MCF 10A (cell line): Measurements from ENCODE around the gene RAB11FIP2. TPM values are rescaled to one million over a fixed set of nuclear protein-coding genes. Genes with fewer than 3 reads are reported as not detected.

Source experiments
- BruUV-seq: library from RNA; stranded (reverse); fragments of 400-500 nt; replicated peaks from 2 replicates; lab custom pipeline; 2021; lab: Mats Ljungman, UMichigan
- CTCF ChIA-PET: fragments of 300-600 bp; sonication (Branson Sonifier 250); formaldehyde crosslinking; extraction: SDS; loops from one replicate; lab custom pipeline; 2021; ENCODE audit warnings: antibody characterized with exemption, inconsistent platforms; lab: Yijun Ruan, JAX
- POLR2A ChIA-PET: fragments of 300-600, 350-650 bp; sonication (Branson Sonifier 250); formaldehyde crosslinking; extraction: SDS; loops from one replicate; lab custom pipeline; 2020; ENCODE audit warnings: antibody characterized with exemption, inconsistent platforms; lab: Yijun Ruan, JAX
- DNase-seq: peaks from one replicate; pipeline ENCODE4 v3.0.0-alpha.2; 2018; ENCODE audit not compliant: unreplicated experiment
- H3K27ac Mint-ChIP-seq: one replicate; pipeline ENCODE4 v1.8.0; 2022; ENCODE audit warnings: mild to moderate bottlenecking, low read depth, mixed read lengths; ENCODE audit not compliant: unreplicated experiment
- H3K27me3 Mint-ChIP-seq: one replicate; pipeline ENCODE4 v1.8.0; 2022; ENCODE audit warnings: mixed read lengths; ENCODE audit not compliant: insufficient read depth, unreplicated experiment
- H3K36me3 Mint-ChIP-seq: one replicate; pipeline ENCODE4 v1.8.0; 2022; ENCODE audit warnings: mild to moderate bottlenecking, moderate library complexity, mixed read lengths; ENCODE audit not compliant: insufficient read depth, unreplicated experiment
- H3K4me1 Mint-ChIP-seq: one replicate; pipeline ENCODE4 v1.8.0; 2022; ENCODE audit warnings: mixed read lengths; ENCODE audit not compliant: insufficient read depth, unreplicated experiment
- H3K4me3 Mint-ChIP-seq: one replicate; pipeline ENCODE4 v1.8.0; 2022; ENCODE audit warnings: mild to moderate bottlenecking, moderate library complexity, mixed read lengths; ENCODE audit not compliant: unreplicated experiment
- H3K9me3 Mint-ChIP-seq: one replicate; pipeline ENCODE4 v1.8.0; 2022; ENCODE audit warnings: mixed read lengths; ENCODE audit not compliant: unreplicated experiment
- intact Hi-C: fragments of 100-400 bp; cut with micrococcal nuclease; formaldehyde crosslinking; loops from 2 replicates; pipeline ENCODE4 v1.14.1; 2022
- total RNA-seq: library from RNA; stranded (reverse); gene quantifications from 2 replicates; pipeline ENCODE4 v1.2.3, GENCODE V29; 2022
- TF ChIP-seq, protein P1 (sequence below): fragments of 200-600 bp; IDR thresholded peaks from one replicate; pipeline ENCODE4 v1.8.0; 2022; ENCODE audit warnings: antibody characterized with exemption, mild to moderate bottlenecking; ENCODE audit not compliant: unreplicated experiment

Gene RAB11FIP2
- total RNA-seq, 1 experiment from 2014 or later = 23.9 TPM

- intact Hi-C loops = no loop called here
- Mint-ChIP-seq H3K4me3 (no peak overlapping the region), H3K9me3 (no peaks in the 10 kb centered on the region), H3K27me3 (no peaks in the 10 kb centered on the region), H3K36me3 (no peaks in the 10 kb centered on the region), H3K27ac (peak overlapping the region; percentile 3), H3K4me1 (no peaks in the 10 kb centered on the region)
- ChIA-PET CTCF (interaction anchor here (0.6 kb wide), 1 partner anchor 1732 kb away, joined by 3 read pairs; no protein-coding TSS in a partner anchor), POLR2A (interaction anchor here (0.7 kb wide), 1 partner anchor 12 kb away, joined by 3 read pairs; no protein-coding TSS in a partner anchor)
- no peak for DNase-seq
- TF ChIP-seq, protein P1, sequence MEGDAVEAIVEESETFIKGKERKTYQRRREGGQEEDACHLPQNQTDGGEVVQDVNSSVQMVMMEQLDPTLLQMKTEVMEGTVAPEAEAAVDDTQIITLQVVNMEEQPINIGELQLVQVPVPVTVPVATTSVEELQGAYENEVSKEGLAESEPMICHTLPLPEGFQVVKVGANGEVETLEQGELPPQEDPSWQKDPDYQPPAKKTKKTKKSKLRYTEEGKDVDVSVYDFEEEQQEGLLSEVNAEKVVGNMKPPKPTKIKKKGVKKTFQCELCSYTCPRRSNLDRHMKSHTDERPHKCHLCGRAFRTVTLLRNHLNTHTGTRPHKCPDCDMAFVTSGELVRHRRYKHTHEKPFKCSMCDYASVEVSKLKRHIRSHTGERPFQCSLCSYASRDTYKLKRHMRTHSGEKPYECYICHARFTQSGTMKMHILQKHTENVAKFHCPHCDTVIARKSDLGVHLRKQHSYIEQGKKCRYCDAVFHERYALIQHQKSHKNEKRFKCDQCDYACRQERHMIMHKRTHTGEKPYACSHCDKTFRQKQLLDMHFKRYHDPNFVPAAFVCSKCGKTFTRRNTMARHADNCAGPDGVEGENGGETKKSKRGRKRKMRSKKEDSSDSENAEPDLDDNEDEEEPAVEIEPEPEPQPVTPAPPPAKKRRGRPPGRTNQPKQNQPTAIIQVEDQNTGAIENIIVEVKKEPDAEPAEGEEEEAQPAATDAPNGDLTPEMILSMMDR = no peak
- BruUV-seq = no TSS peak
These were observed 75.8 kb downstream of the RAB11FIP2 start for GRCh38 chr10:117970962-117971361.

- BruUV-seq = no TSS peak
- no peaks in the 10 kb centered on the region for H3K27me3 Mint-ChIP-seq
- TF ChIP-seq, protein P1 = no peak
- intact Hi-C loops = no loop called here
- no peak overlapping the region for H3K4me3 Mint-ChIP-seq
- no peak for DNase-seq
- no peak overlapping the region for H3K27ac Mint-ChIP-seq
- ChIA-PET CTCF (interaction anchor here (0.5 kb wide), 1 partner anchor 272 kb away, joined by 3 read pairs; no protein-coding TSS in a partner anchor), POLR2A (no interaction called here)
- no peaks in the 10 kb centered on the region for H3K9me3 Mint-ChIP-seq
- H3K4me1 Mint-ChIP-seq = no peaks in the 10 kb centered on the region
- no peaks in the 10 kb centered on the region for H3K36me3 Mint-ChIP-seq
These were observed 77.1 kb downstream of the RAB11FIP2 start for GRCh38 chr10:117969592-117969991.

- POLR2A ChIA-PET = no interaction called here
- CTCF ChIA-PET = interaction anchor here (0.7 kb wide), 2 partner anchors 24 to 1201 kb away, joined by 3 read pairs; no protein-coding TSS in a partner anchor
- Mint-ChIP-seq H3K4me3 (no peak overlapping the region), H3K36me3 (no peaks in the 10 kb centered on the region), H3K9me3 (no peaks in the 10 kb centered on the region), H3K27me3 (no peaks in the 10 kb centered on the region), H3K27ac (no peak overlapping the region), H3K4me1 (no peaks in the 10 kb centered on the region)
- TF ChIP-seq, protein P1 = no peak
- intact Hi-C loops = no loop called here
- DNase-seq = peak; percentile 30
- no TSS peak for BruUV-seq
These were observed 78.2 kb downstream of the RAB11FIP2 start for GRCh38 chr10:117968354-117969182.

DNA sequence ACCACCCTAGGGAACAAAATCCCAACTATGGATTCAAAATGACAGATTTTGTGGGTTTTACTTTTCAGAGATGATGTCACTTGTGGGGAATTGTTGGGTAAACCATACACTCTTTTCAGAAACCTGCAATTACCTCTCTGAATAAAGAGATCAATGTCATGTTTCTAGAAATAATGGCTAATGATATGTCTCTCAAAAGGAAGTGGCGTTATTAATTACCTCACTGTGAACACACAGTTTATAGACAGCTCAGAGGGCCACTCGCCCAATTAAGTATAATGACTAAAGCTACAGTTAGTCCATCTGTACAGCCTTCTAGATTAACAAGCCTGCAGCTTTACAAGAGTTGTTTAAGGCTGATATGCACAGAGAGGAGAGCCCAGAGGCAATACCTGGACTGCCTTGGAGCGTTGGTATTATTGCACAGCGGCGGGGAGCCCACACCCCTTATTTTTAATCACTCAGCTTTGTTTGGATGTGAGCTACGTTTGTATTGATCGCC lies 79.5 kb downstream of the RAB11FIP2 start:
- CTCF ChIA-PET = interaction anchor here (0.5 to 1.2 kb wide), 3 partner anchors 16 to 589 kb away, joined by 3 read pairs; no protein-coding TSS in a partner anchor
- H3K27me3 Mint-ChIP-seq = no peaks in the 10 kb centered on the region
- H3K4me1 Mint-ChIP-seq = no peaks in the 10 kb centered on the region
- no TSS peak for BruUV-seq
- H3K36me3 Mint-ChIP-seq = no peaks in the 10 kb centered on the region
- no peak overlapping the region for H3K4me3 Mint-ChIP-seq
- POLR2A ChIA-PET = no interaction called here
- no peak overlapping the region for H3K27ac Mint-ChIP-seq
- no peaks in the 10 kb centered on the region for H3K9me3 Mint-ChIP-seq
- TF ChIP-seq, protein P1 = no peak
- intact Hi-C loops = no loop called here
- no peak for DNase-seq
